ENCODE results near the gene TGM3.

Gene TGM3

GRCh38 chr20:2300420-2300819, 4.6 kb downstream of the TGM3 start:
- DNase-seq (ENCODE audit: insufficient read length, low spot score) = no peak
- no peak for TF ChIP-seq SPI1 (IDR thresholded peaks at IDR 0.05; ENCODE audit: low read depth, low read length)
- no peak for TF ChIP-seq POU2F2 (IDR thresholded peaks at IDR 0.05; ENCODE audit: low read depth, low read length)
- no peak for TF ChIP-seq PAX5 (IDR thresholded peaks at IDR 0.05; ENCODE audit: insufficient read depth, low read length, severe bottlenecking)
- TF ChIP-seq TAF1 (IDR thresholded peaks at IDR 0.05; ENCODE audit: low read depth, low read length) = no peak
- TF ChIP-seq POLR2AphosphoS5 (IDR thresholded peaks at IDR 0.05; ENCODE audit: low read depth, low read length) = no peak
- TF ChIP-seq POLR2A (IDR thresholded peaks at IDR 0.05; ENCODE audit: low read depth, low read length) = no peak
- FAIRE-seq = no peak

GRCh38 chr20:2301164-2301622, 5.4 kb downstream of the TGM3 start:
- DNase-seq (ENCODE audit: insufficient read length, low spot score) = peak; percentile 52
- FAIRE-seq = peak; percentile 90

GRCh38 chr20:2302384-2303060, 6.7 kb downstream of the TGM3 start:
- FAIRE-seq (no peak), DNase-seq (ENCODE audit: insufficient read length, low spot score) (no peak)
- TF ChIP-seq PAX5 (IDR thresholded peaks at IDR 0.05; ENCODE audit: insufficient read depth, low read length, severe bottlenecking) (no peak), POU2F2 (IDR thresholded peaks at IDR 0.05; ENCODE audit: low read depth, low read length) (no peak), POLR2AphosphoS5 (IDR thresholded peaks at IDR 0.05; ENCODE audit: low read depth, low read length) (no peak), SPI1 (IDR thresholded peaks at IDR 0.05; ENCODE audit: low read depth, low read length) (no peak), POLR2A (IDR thresholded peaks at IDR 0.05; ENCODE audit: low read depth, low read length) (no peak), TAF1 (IDR thresholded peaks at IDR 0.05; ENCODE audit: low read depth, low read length) (no peak)

More at GRCh38 chr20:2301164-2301622, 5.4 kb downstream of the TGM3 start:
- no peak for TF ChIP-seq POLR2AphosphoS5 (IDR thresholded peaks at IDR 0.05; ENCODE audit: low read depth, low read length)
- no peak for TF ChIP-seq POLR2A (IDR thresholded peaks at IDR 0.05; ENCODE audit: low read depth, low read length)
- TF ChIP-seq SPI1 (IDR thresholded peaks at IDR 0.05; ENCODE audit: low read depth, low read length) = peak; percentile 96
- TF ChIP-seq POU2F2 (IDR thresholded peaks at IDR 0.05; ENCODE audit: low read depth, low read length) = no peak
- TF ChIP-seq TAF1 (IDR thresholded peaks at IDR 0.05; ENCODE audit: low read depth, low read length) = no peak
- peak; percentile 80 for TF ChIP-seq PAX5 (IDR thresholded peaks at IDR 0.05; ENCODE audit: insufficient read depth, low read length, severe bottlenecking)

- FAIRE-seq (no peak), DNase-seq (ENCODE audit: insufficient read length, low spot score) (no peak)
- no peak for TF ChIP-seq TAF1 (IDR thresholded peaks at IDR 0.05; ENCODE audit: low read depth, low read length)
Measured at GRCh38 chr20:2303673-2304072, 7.9 kb downstream of the TGM3 start.

GRCh38 chr20:2304180-2304579, 8.4 kb downstream of the TGM3 start:
- TF ChIP-seq TAF1 (IDR thresholded peaks at IDR 0.05; ENCODE audit: low read depth, low read length) = no peak
- TF ChIP-seq SPI1 (IDR thresholded peaks at IDR 0.05; ENCODE audit: low read depth, low read length) = no peak
- no peak for TF ChIP-seq PAX5 (IDR thresholded peaks at IDR 0.05; ENCODE audit: insufficient read depth, low read length, severe bottlenecking)
- TF ChIP-seq POLR2A (IDR thresholded peaks at IDR 0.05; ENCODE audit: low read depth, low read length) = no peak
- no peak for FAIRE-seq
- DNase-seq (ENCODE audit: insufficient read length, low spot score) = no peak

- TF ChIP-seq TAF1 (IDR thresholded peaks at IDR 0.05; ENCODE audit: low read depth, low read length) (no peak), POLR2A (IDR thresholded peaks at IDR 0.05; ENCODE audit: low read depth, low read length) (no peak), POLR2AphosphoS5 (IDR thresholded peaks at IDR 0.05; ENCODE audit: low read depth, low read length) (no peak), POU2F2 (IDR thresholded peaks at IDR 0.05; ENCODE audit: low read depth, low read length) (no peak), SPI1 (IDR thresholded peaks at IDR 0.05; ENCODE audit: low read depth, low read length) (no peak), PAX5 (IDR thresholded peaks at IDR 0.05; ENCODE audit: insufficient read depth, low read length, severe bottlenecking) (no peak)
- DNase-seq (ENCODE audit: insufficient read length, low spot score) (no peak), FAIRE-seq (no peak)
Measured at GRCh38 chr20:2305029-2305428, 9.2 kb downstream of the TGM3 start.

GRCh38 chr20:2305479-2305878, 9.7 kb downstream of the TGM3 start:
- DNase-seq (ENCODE audit: insufficient read length, low spot score) (no peak), FAIRE-seq (no peak)
- TF ChIP-seq PAX5 (IDR thresholded peaks at IDR 0.05; ENCODE audit: insufficient read depth, low read length, severe bottlenecking) (no peak), POLR2AphosphoS5 (IDR thresholded peaks at IDR 0.05; ENCODE audit: low read depth, low read length) (no peak), SPI1 (IDR thresholded peaks at IDR 0.05; ENCODE audit: low read depth, low read length) (no peak), POU2F2 (IDR thresholded peaks at IDR 0.05; ENCODE audit: low read depth, low read length) (no peak), POLR2A (IDR thresholded peaks at IDR 0.05; ENCODE audit: low read depth, low read length) (no peak), TAF1 (IDR thresholded peaks at IDR 0.05; ENCODE audit: low read depth, low read length) (no peak)

- no peak for FAIRE-seq
- no peak for DNase-seq (ENCODE audit: insufficient read length, low spot score)
- TF ChIP-seq TAF1 (IDR thresholded peaks at IDR 0.05; ENCODE audit: low read depth, low read length) (no peak), POLR2AphosphoS5 (IDR thresholded peaks at IDR 0.05; ENCODE audit: low read depth, low read length) (no peak), PAX5 (IDR thresholded peaks at IDR 0.05; ENCODE audit: insufficient read depth, low read length, severe bottlenecking) (no peak), POU2F2 (IDR thresholded peaks at IDR 0.05; ENCODE audit: low read depth, low read length) (no peak), SPI1 (IDR thresholded peaks at IDR 0.05; ENCODE audit: low read depth, low read length) (no peak), POLR2A (IDR thresholded peaks at IDR 0.05; ENCODE audit: low read depth, low read length) (no peak)
Measured at GRCh38 chr20:2305946-2306345, 10.1 kb downstream of the TGM3 start.

- FAIRE-seq (no peak), DNase-seq (ENCODE audit: insufficient read length, low spot score) (no peak)
- TF ChIP-seq TAF1 (IDR thresholded peaks at IDR 0.05; ENCODE audit: low read depth, low read length) (no peak), POU2F2 (IDR thresholded peaks at IDR 0.05; ENCODE audit: low read depth, low read length) (no peak), PAX5 (IDR thresholded peaks at IDR 0.05; ENCODE audit: insufficient read depth, low read length, severe bottlenecking) (no peak), POLR2AphosphoS5 (IDR thresholded peaks at IDR 0.05; ENCODE audit: low read depth, low read length) (no peak), POLR2A (IDR thresholded peaks at IDR 0.05; ENCODE audit: low read depth, low read length) (no peak), SPI1 (IDR thresholded peaks at IDR 0.05; ENCODE audit: low read depth, low read length) (no peak)
Measured at GRCh38 chr20:2307136-2307535, 11.3 kb downstream of the TGM3 start.

- DNase-seq (ENCODE audit: insufficient read length, low spot score) (no peak), FAIRE-seq (no peak)
- TF ChIP-seq POU2F2 (IDR thresholded peaks at IDR 0.05; ENCODE audit: low read depth, low read length) (no peak), TAF1 (IDR thresholded peaks at IDR 0.05; ENCODE audit: low read depth, low read length) (no peak), POLR2AphosphoS5 (IDR thresholded peaks at IDR 0.05; ENCODE audit: low read depth, low read length) (no peak), POLR2A (IDR thresholded peaks at IDR 0.05; ENCODE audit: low read depth, low read length) (no peak), SPI1 (IDR thresholded peaks at IDR 0.05; ENCODE audit: low read depth, low read length) (no peak), PAX5 (IDR thresholded peaks at IDR 0.05; ENCODE audit: insufficient read depth, low read length, severe bottlenecking) (no peak)
Measured at GRCh38 chr20:2311329-2311728, 15.5 kb downstream of the TGM3 start.

Measured in GM12891 (cell line).